ENCODE data around the gene SCAP. TPM values are rescaled to one million over a fixed set of nuclear protein-coding genes. Genes with fewer than 3 reads are reported as not detected.

The SCAP gene
- total RNA-seq, 1 donor from 2014 or later = 49.7 TPM

DNA sequence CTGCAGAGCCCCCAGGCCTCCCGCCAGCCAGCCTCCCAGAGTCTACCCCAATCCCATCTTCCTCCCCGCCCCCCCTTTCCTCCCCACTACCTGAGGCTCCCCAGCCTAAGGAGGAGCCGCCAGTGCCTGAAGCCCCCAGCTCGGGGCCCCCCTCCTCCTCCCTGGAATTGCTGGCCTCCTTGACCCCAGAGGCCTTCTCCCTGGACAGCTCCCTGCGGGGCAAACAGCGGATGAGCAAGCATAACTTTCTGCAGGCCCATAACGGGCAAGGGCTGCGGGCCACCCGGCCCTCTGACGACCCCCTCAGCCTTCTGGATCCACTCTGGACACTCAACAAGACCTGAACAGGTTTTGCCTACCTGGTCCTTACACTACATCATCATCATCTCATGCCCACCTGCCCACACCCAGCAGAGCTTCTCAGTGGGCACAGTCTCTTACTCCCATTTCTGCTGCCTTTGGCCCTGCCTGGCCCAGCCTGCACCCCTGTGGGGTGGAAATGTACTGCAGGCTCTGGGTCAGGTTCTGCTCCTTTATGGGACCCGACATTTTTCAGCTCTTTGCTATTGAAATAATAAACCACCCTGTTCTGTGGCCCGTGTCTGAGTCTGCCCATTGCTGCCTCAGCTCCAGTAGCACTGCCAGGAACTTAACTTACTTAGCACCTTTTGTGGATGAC, 62.8 kb downstream of the SCAP start:
- no peak overlapping the region for H3K4me3 Mint-ChIP-seq (ENCODE audit: unreplicated experiment)
- peaks cover 11% of the 10 kb centered on the region for H3K36me3 Mint-ChIP-seq (ENCODE audit: low read depth)
- no peaks in the 10 kb centered on the region for H3K27me3 Mint-ChIP-seq (ENCODE audit: low read depth)

DNA sequence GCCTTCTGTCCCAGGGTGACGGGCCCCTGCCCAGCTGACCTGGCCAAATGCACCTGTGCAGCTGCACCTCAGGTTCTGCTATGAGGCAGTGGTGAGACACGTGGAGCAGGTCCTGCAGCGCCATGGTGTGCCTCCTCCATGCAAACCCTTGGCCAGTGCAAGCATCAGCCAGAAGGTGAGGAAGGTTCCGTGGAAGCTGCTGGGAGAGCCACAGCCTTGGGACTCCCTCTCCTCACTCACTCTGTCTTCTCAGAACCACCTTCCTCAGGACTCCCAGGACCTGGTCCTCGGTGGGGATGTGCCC, 63.3 kb downstream of the SCAP start:
- Mint-ChIP-seq H3K4me3 (ENCODE audit: unreplicated experiment) (no peak overlapping the region), H3K27me3 (ENCODE audit: low read depth) (no peaks in the 10 kb centered on the region), H3K4me1 (ENCODE audit: low read depth) (no peaks in the 10 kb centered on the region), H3K9me3 (ENCODE audit: low read depth) (no peaks in the 10 kb centered on the region), H3K36me3 (ENCODE audit: low read depth) (peaks cover 15% of the 10 kb centered on the region), H3K27ac (ENCODE audit: unreplicated experiment) (no peak overlapping the region)
- TF ChIP-seq, protein P1, sequence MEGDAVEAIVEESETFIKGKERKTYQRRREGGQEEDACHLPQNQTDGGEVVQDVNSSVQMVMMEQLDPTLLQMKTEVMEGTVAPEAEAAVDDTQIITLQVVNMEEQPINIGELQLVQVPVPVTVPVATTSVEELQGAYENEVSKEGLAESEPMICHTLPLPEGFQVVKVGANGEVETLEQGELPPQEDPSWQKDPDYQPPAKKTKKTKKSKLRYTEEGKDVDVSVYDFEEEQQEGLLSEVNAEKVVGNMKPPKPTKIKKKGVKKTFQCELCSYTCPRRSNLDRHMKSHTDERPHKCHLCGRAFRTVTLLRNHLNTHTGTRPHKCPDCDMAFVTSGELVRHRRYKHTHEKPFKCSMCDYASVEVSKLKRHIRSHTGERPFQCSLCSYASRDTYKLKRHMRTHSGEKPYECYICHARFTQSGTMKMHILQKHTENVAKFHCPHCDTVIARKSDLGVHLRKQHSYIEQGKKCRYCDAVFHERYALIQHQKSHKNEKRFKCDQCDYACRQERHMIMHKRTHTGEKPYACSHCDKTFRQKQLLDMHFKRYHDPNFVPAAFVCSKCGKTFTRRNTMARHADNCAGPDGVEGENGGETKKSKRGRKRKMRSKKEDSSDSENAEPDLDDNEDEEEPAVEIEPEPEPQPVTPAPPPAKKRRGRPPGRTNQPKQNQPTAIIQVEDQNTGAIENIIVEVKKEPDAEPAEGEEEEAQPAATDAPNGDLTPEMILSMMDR (IDR thresholded peaks at IDR 0.05) = no peak
- no peak for DNase-seq (ENCODE audit: low spot score)

More for the DNA sequence above, 62.8 kb downstream of the SCAP start:
- peak overlapping the region; percentile 18 for H3K27ac Mint-ChIP-seq (ENCODE audit: unreplicated experiment)
- no peaks in the 10 kb centered on the region for H3K9me3 Mint-ChIP-seq (ENCODE audit: low read depth)
- H3K4me1 Mint-ChIP-seq (ENCODE audit: low read depth) = no peaks in the 10 kb centered on the region
- TF ChIP-seq, protein P1 (IDR thresholded peaks at IDR 0.05) = peak; percentile 20
- no peak for DNase-seq (ENCODE audit: low spot score)

DNA sequence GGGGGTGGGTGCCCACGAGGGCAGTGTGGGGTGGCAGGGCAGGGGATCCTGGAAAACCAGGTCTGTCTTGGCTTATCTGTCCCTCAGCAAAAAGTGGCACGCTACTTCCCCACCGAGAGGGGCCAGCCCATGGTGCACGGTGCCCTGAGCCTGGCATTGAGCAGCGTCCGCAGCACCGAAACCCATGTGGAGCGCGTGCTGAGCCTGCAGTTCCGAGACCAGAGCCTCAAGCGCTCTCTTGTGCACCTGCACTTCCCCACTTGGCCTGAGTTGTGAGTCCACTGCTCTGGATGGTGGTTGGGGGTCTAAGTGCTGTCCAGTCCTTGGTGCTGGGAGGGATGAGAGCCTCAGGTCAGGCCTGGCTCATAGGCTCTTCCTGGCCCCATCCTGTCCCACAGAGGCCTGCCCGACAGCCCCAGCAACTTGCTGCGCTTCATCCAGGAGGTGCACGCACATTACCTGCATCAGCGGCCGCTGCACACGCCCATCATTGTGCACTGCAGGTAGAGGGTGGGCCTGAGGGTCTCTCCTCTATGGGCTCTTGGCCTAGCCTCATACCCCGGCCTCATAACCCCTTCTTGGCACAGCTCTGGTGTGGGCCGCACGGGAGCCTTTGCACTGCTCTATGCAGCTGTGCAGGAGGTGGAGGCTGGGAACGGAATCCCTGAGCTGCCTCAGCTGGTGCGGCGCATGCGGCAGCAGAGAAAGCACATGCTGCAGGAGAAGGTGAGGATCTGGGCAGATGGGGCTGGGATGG, 63.9 kb downstream of the SCAP start:
- no peak overlapping the region for H3K27ac Mint-ChIP-seq (ENCODE audit: unreplicated experiment)
- DNase-seq (ENCODE audit: low spot score) = no peak
- H3K36me3 Mint-ChIP-seq (ENCODE audit: low read depth) = peaks cover 15% of the 10 kb centered on the region
- H3K27me3 Mint-ChIP-seq (ENCODE audit: low read depth) = no peaks in the 10 kb centered on the region
- TF ChIP-seq, protein P1 (IDR thresholded peaks at IDR 0.05) = no peak
- H3K9me3 Mint-ChIP-seq (ENCODE audit: low read depth) = no peaks in the 10 kb centered on the region
- no peaks in the 10 kb centered on the region for H3K4me1 Mint-ChIP-seq (ENCODE audit: low read depth)
- H3K4me3 Mint-ChIP-seq (ENCODE audit: unreplicated experiment) = no peak overlapping the region

DNA sequence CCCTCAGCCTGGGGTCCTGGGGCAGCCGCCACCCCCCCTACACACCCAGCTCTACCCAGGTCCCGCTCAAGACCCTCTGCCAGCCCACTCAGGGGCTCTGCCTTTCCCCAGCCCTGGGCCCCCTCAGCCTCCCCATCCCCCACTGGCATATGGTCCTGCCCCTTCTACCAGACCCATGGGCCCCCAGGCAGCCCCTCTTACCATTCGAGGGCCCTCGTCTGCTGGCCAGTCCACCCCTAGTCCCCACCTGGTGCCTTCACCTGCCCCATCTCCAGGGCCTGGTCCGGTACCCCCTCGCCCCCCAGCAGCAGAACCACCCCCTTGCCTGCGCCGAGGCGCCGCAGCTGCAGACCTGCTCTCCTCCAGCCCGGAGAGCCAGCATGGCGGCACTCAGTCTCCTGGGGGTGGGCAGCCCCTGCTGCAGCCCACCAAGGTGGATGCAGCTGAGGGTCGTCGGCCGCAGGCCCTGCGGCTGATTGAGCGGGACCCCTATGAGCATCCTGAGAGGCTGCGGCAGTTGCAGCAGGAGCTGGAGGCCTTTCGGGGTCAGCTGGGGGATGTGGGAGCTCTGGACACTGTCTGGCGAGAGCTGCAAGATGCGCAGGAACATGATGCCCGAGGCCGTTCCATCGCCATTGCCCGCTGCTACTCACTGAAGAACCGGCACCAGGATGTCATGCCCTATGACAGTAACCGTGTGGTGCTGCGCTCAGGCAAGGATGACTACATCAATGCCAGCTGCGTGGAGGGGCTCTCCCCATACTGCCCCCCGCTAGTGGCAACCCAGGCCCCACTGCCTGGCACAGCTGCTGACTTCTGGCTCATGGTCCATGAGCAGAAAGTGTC, 64.7 kb downstream of the SCAP start:
- peak; percentile 89 for DNase-seq (ENCODE audit: low spot score)
- H3K27me3 Mint-ChIP-seq (ENCODE audit: low read depth) = no peaks in the 10 kb centered on the region
- no peak overlapping the region for H3K4me3 Mint-ChIP-seq (ENCODE audit: unreplicated experiment)
- peaks cover 17% of the 10 kb centered on the region for H3K36me3 Mint-ChIP-seq (ENCODE audit: low read depth)
- no peaks in the 10 kb centered on the region for H3K9me3 Mint-ChIP-seq (ENCODE audit: low read depth)
- TF ChIP-seq, protein P1 (IDR thresholded peaks at IDR 0.05) = no peak
- no peak overlapping the region for H3K27ac Mint-ChIP-seq (ENCODE audit: unreplicated experiment)
- H3K4me1 Mint-ChIP-seq (ENCODE audit: low read depth) = no peaks in the 10 kb centered on the region

DNA sequence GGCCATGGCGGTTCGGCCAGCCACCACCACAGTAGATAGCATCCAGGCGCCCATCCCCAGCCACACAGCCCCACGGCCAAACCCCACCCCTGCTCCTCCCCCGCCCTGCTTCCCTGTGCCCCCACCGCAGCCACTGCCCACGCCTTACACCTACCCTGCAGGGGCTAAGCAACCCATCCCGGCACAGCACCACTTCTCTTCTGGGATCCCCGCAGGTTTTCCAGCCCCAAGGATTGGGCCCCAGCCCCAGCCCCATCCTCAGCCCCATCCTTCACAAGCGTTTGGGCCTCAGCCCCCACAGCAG, 65.4 kb downstream of the SCAP start:
- peaks cover 17% of the 10 kb centered on the region for H3K36me3 Mint-ChIP-seq (ENCODE audit: low read depth)
- no peaks in the 10 kb centered on the region for H3K27me3 Mint-ChIP-seq (ENCODE audit: low read depth)
- H3K27ac Mint-ChIP-seq (ENCODE audit: unreplicated experiment) = no peak overlapping the region
- TF ChIP-seq, protein P1 (IDR thresholded peaks at IDR 0.05) = no peak
- H3K9me3 Mint-ChIP-seq (ENCODE audit: low read depth) = no peaks in the 10 kb centered on the region
- no peak overlapping the region for H3K4me3 Mint-ChIP-seq (ENCODE audit: unreplicated experiment)
- peaks cover 4% of the 10 kb centered on the region for H3K4me1 Mint-ChIP-seq (ENCODE audit: low read depth)
- DNase-seq (ENCODE audit: low spot score) = no peak
